GM19397 (cell line): Measurements from ENCODE around the gene VEZT.

Experiments
- ATAC-seq: cut with Tn5 transposase; IDR thresholded peaks from one replicate; pipeline ENCODE4 v1.9.1; 2021; ENCODE audit warnings: mild to moderate bottlenecking, moderate library complexity; ENCODE audit not compliant: unreplicated experiment

VEZT gene

GRCh38 chr12:95200128-95200894, 17.3 kb upstream of the VEZT start:
- ATAC-seq: no peak

- no peak for ATAC-seq
Observed at GRCh38 chr12:95201056-95201670, 16.4 kb upstream of the VEZT start.

- ATAC-seq: no peak
Observed at GRCh38 chr12:95202691-95203486, 14.7 kb upstream of the VEZT start.

GRCh38 chr12:95203487-95204030, 14.0 kb upstream of the VEZT start:
- no peak for ATAC-seq

GRCh38 chr12:95204141-95204866, 13.3 kb upstream of the VEZT start:
- ATAC-seq: no peak

- ATAC-seq: no peak
Observed at GRCh38 chr12:95205016-95205624, 12.5 kb upstream of the VEZT start.

GRCh38 chr12:95205685-95206084, 11.9 kb upstream of the VEZT start:
- no peak for ATAC-seq

- ATAC-seq: no peak
Observed at GRCh38 chr12:95206916-95207315, 10.7 kb upstream of the VEZT start.

- no peak for ATAC-seq
Observed at GRCh38 chr12:95207407-95207806, 10.2 kb upstream of the VEZT start.

- no peak for ATAC-seq
Observed at GRCh38 chr12:95208678-95209077, 8.9 kb upstream of the VEZT start.

- no peak for ATAC-seq
Observed at GRCh38 chr12:95212586-95212985, 5.0 kb upstream of the VEZT start.

GRCh38 chr12:95213119-95213518, 4.5 kb upstream of the VEZT start:
- ATAC-seq: no peak

- ATAC-seq: no peak
Observed at GRCh38 chr12:95213928-95214327, 3.7 kb upstream of the VEZT start.

- no peak for ATAC-seq
Observed at GRCh38 chr12:95214466-95214865, 3.1 kb upstream of the VEZT start.

- no peak for ATAC-seq
Observed at GRCh38 chr12:95215949-95216348, 1.7 kb upstream of the VEZT start.

GRCh38 chr12:95216711-95217376, 763 bp upstream of the VEZT start:
- ATAC-seq: peak; percentile 12

GRCh38 chr12:95218150-95219133, 835 bp downstream of the VEZT start:
- ATAC-seq: no peak

GRCh38 chr12:95220190-95220589, 2.6 kb downstream of the VEZT start:
- ATAC-seq: no peak

- ATAC-seq: no peak
Observed at GRCh38 chr12:95220726-95221125, 3.1 kb downstream of the VEZT start.
